WTC11 (cell line): ENCODE results near the gene JAZF1. TPM values are rescaled to one million over a fixed set of nuclear protein-coding genes. Genes with fewer than 3 reads are reported as not detected.

Source experiments
- ATAC-seq: fragments of 200-7000 bp; cut with Tn5 transposase; 2 replicates; pipeline ENCODE4 v1.10.0; 2021; ENCODE audit warnings: mild to moderate bottlenecking, moderate library complexity
- CTCF ChIA-PET: fragments of 300-600 bp; sonication (Branson Sonifier 250); formaldehyde crosslinking; loops from one replicate; lab custom pipeline; 2021; ENCODE audit warnings: antibody characterized with exemption; lab: Charles Lee
- POLR2A ChIA-PET: fragments of 350-600 bp; sonication (Branson Sonifier 250); formaldehyde crosslinking; loops from one replicate; lab custom pipeline; 2021; ENCODE audit warnings: antibody characterized with exemption; lab: Charles Lee
- DNase-seq: peaks from one replicate; pipeline ENCODE4 v3.0.0; 2021; ENCODE audit warnings: low spot score
- H3K27ac Mint-ChIP-seq: 2 replicates; pipeline ENCODE4 v1.8.0; 2021; ENCODE audit warnings: mixed read lengths
- H3K27me3 Mint-ChIP-seq: 2 replicates; pipeline ENCODE4 v1.8.0; 2021; ENCODE audit warnings: low read depth, mild to moderate bottlenecking, moderate library complexity, mixed read lengths
- H3K36me3 Mint-ChIP-seq: 2 replicates; pipeline ENCODE4 v1.8.0; 2021; ENCODE audit warnings: mixed read lengths
- H3K4me1 Mint-ChIP-seq: 2 replicates; pipeline ENCODE4 v1.8.0; 2022; ENCODE audit warnings: mixed read lengths
- H3K4me3 Mint-ChIP-seq: 2 replicates; pipeline ENCODE4 v1.8.0; 2021; ENCODE audit warnings: mild to moderate bottlenecking, moderate library complexity, mixed read lengths
- H3K9me3 Mint-ChIP-seq: 2 replicates; pipeline ENCODE4 v1.8.0; 2021; ENCODE audit warnings: mixed read lengths
- AR ChIP-seq: fragments of 250-450 bp; sonication (Bioruptor Pico); IDR thresholded peaks from 2 replicates; pipeline ENCODE4 v1.9.0; 2021; ENCODE audit warnings: mild to moderate bottlenecking
- ATF3 ChIP-seq: sonication (generic); formaldehyde crosslinking; conservative IDR thresholded peaks from 2 replicates; pipeline ENCODE4 v1.8.1; 2022; ENCODE audit warnings: mild to moderate bottlenecking, missing genetic modification reagents
- CBFB ChIP-seq: sonication (generic); formaldehyde crosslinking; IDR thresholded peaks from 2 replicates; pipeline ENCODE4 v1.8.1; 2022; ENCODE audit warnings: mild to moderate bottlenecking, low read depth, missing genetic modification reagents
- CDX4 ChIP-seq: fragments of 250-450 bp; sonication (Bioruptor Pico); IDR thresholded peaks from 2 replicates; pipeline ENCODE4 v1.9.0; 2021; ENCODE audit warnings: moderate library complexity, mild to moderate bottlenecking, inconsistent platforms, borderline replicate concordance
- E2F1 ChIP-seq: sonication (generic); formaldehyde crosslinking; IDR thresholded peaks from 2 replicates; pipeline ENCODE4 v1.8.0; 2022; ENCODE audit warnings: mild to moderate bottlenecking, missing genetic modification reagents
- ERG ChIP-seq: fragments of 250-450 bp; sonication (Bioruptor Pico); IDR thresholded peaks from 2 replicates; pipeline ENCODE4 v1.8.0; 2021; ENCODE audit warnings: mild to moderate bottlenecking
- FOXK1 ChIP-seq: sonication (generic); formaldehyde crosslinking; IDR thresholded peaks from 2 replicates; pipeline ENCODE4 v1.8.0; 2022; ENCODE audit warnings: mild to moderate bottlenecking, moderate library complexity, missing genetic modification reagents
- MYBL2 ChIP-seq: sonication (generic); formaldehyde crosslinking; IDR thresholded peaks from 2 replicates; pipeline ENCODE4 v1.8.1; 2023; ENCODE audit warnings: mild to moderate bottlenecking, moderate library complexity, missing genetic modification reagents
- OVOL2 ChIP-seq: fragments of 250-450 bp; sonication (Bioruptor Pico); IDR thresholded peaks from 2 replicates; pipeline ENCODE4 v1.9.0; 2021; ENCODE audit warnings: mild to moderate bottlenecking, borderline replicate concordance
- TEAD4 ChIP-seq: sonication (generic); formaldehyde crosslinking; IDR thresholded peaks from 2 replicates; pipeline ENCODE4 v1.8.0; 2022; ENCODE audit warnings: mild to moderate bottlenecking, missing genetic modification reagents
- ZBTB43 ChIP-seq: sonication (generic); formaldehyde crosslinking; IDR thresholded peaks from 2 replicates; pipeline ENCODE4 v1.8.1; 2023; ENCODE audit warnings: mild to moderate bottlenecking, missing genetic modification reagents
- ZNF121 ChIP-seq: sonication (generic); formaldehyde crosslinking; IDR thresholded peaks from 2 replicates; pipeline ENCODE4 v1.8.0; 2023; ENCODE audit warnings: missing genetic modification reagents
- ZNF219 ChIP-seq: sonication (generic); formaldehyde crosslinking; IDR thresholded peaks from 2 replicates; pipeline ENCODE4 v1.8.0; 2023; ENCODE audit warnings: missing genetic modification reagents, mild to moderate bottlenecking, borderline replicate concordance
- ZNF512 ChIP-seq: sonication (generic); formaldehyde crosslinking; IDR thresholded peaks from 2 replicates; pipeline ENCODE4 v1.8.1; 2022; ENCODE audit warnings: missing genetic modification reagents, borderline replicate concordance
- total RNA-seq: library from RNA; stranded (reverse); gene quantifications from 3 replicates; pipeline ENCODE4 v1.2.3, GENCODE V29; 2021

The JAZF1 gene
- total RNA-seq, 1 experiment from 2014 or later: 19.0 TPM

GRCh38 chr7:28157076-28157745, 23.4 kb downstream of the JAZF1 start:
- POLR2A ChIA-PET: no interaction called here
- CTCF ChIA-PET: interaction anchor here (0.8 kb wide), 1 partner anchor 734 kb away, joined by 4 read pairs; no protein-coding TSS in a partner anchor

GRCh38 chr7:28156401-28156800, 24.2 kb downstream of the JAZF1 start:
- no peak overlapping the region for H3K27ac Mint-ChIP-seq
- no peak for TF ChIP-seq AR (CRISPR knock-in tag)
- no peak for TF ChIP-seq CDX4 (CRISPR knock-in tag)
- TF ChIP-seq OVOL2: no peak
- no peak for TF ChIP-seq ERG (CRISPR knock-in tag)
- TF ChIP-seq ZNF512 (CRISPR knock-in tag): no peak
- no peak for TF ChIP-seq ATF3 (CRISPR knock-in tag)
- no peak for TF ChIP-seq FOXK1 (CRISPR knock-in tag)
- no peak for TF ChIP-seq CBFB (CRISPR knock-in tag)
- TF ChIP-seq ZNF219 (CRISPR knock-in tag): no peak
- TF ChIP-seq E2F1 (CRISPR knock-in tag): no peak
- H3K4me1 Mint-ChIP-seq: peaks cover 33% of the 10 kb centered on the region
- peaks cover 8% of the 10 kb centered on the region; the same call in 1 of the 2 replicates for H3K36me3 Mint-ChIP-seq
- ChIA-PET POLR2A (no interaction called here), CTCF (no interaction called here)
- H3K27me3 Mint-ChIP-seq: no peaks in the 10 kb centered on the region
- ATAC-seq: no peak
- DNase-seq: no peak
- H3K4me3 Mint-ChIP-seq: no peak overlapping the region
- no peaks in the 10 kb centered on the region for H3K9me3 Mint-ChIP-seq

More at GRCh38 chr7:28157076-28157745, 23.4 kb downstream of the JAZF1 start:
- Mint-ChIP-seq H3K4me3 (no peak overlapping the region), H3K36me3 (peaks cover 8% of the 10 kb centered on the region; the same call in 1 of the 2 replicates), H3K4me1 (peaks cover 31% of the 10 kb centered on the region), H3K27ac (no peak overlapping the region), H3K27me3 (no peaks in the 10 kb centered on the region), H3K9me3 (no peaks in the 10 kb centered on the region)
- DNase-seq (no peak), ATAC-seq (no peak)
- TF ChIP-seq TEAD4: no peak
- TF ChIP-seq ZNF121 (CRISPR knock-in tag): no peak
- no peak for TF ChIP-seq MYBL2 (CRISPR knock-in tag)
- TF ChIP-seq CDX4 (CRISPR knock-in tag): no peak
- no peak for TF ChIP-seq ZBTB43 (CRISPR knock-in tag)
